GM19239 (cell line): ENCODE measurements around the gene CCDC148.
"Not testable (repeated sequence)": the region's sequence is repeated elsewhere in the genome, so short reads cannot be mapped to it uniquely, and the experiment has no call there.

Source experiments
- DNase-seq: peaks from one replicate; pipeline ENCODE4 v3.0.0; 2011; ENCODE audit warnings: low spot score; ENCODE audit not compliant: insufficient read length
- FAIRE-seq: peaks from 2 replicates; lab custom pipeline; 2011; peaks lifted over from hg19 to GRCh38; lab: Jason Lieb, UNC

CCDC148 gene

GRCh38 chr2:158312981-158313380 is 143.6 kb downstream of the CCDC148 start:
- FAIRE-seq (no peak), DNase-seq (no peak)

- not testable (repeated sequence) for FAIRE-seq, DNase-seq
Observed at GRCh38 chr2:158310407-158310806, 146.1 kb downstream of the CCDC148 start.

DNA sequence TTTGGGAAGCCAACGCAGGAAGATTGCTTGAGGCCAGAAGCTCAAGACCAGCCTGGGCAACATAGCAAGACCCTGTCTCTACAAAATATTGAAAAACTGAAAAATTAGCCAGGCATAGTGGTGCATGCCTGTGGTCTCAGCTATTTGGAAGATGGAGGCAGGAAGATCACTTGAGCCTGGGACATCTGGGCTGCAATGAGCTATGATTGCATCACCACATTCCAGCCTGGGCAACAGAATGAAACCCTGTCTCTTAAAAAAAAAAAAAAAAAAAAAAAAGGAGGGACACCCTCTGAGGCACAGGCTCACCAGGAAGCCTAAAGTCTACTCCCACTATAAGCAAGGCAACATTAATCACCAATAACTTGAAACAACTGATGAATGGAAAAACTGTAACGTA is 151.1 kb downstream of the CCDC148 start:
- no peak for FAIRE-seq
- DNase-seq: no peak

DNA sequence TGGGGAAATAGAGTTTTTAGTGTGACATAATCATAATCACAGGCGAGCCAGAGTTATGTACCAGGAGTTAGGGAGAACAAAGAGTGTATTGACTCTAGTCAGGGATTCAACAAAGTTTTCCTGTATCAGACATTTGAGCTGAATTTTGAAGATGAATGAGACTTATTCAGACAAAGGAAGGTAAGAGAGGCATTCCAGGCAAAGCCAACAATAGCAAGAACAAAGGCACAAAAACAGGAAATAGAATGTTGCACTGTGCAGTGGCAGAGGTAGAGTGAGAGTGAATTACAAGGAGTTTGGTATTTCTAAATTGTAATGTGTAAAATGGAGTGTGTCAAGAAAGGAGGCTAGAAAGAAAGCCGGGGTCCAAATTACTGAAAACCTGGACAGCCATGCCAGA is 156.2 kb downstream of the CCDC148 start:
- FAIRE-seq: no peak
- no peak for DNase-seq

- FAIRE-seq: no peak
- DNase-seq: no peak
Observed at GRCh38 chr2:158297606-158298005, 158.9 kb downstream of the CCDC148 start.

DNA sequence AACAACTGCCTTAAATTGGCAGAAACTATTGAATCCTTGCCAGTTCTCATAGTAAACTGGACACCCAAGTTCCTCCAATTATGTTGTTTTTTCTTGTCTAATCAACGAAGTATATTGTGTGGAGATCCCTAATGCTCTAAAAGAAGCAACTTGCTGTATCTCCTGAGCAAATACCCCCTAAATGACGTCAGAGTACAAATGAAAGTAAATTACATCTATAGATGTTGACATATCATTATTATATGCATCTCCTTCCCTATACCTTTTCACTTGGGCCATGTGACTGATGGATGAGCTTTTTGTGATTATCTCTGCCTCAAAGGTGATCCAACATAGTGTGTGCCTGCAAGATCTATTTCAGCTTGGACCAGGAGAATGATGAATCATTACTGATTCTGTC is 159.4 kb downstream of the CCDC148 start:
- DNase-seq (no peak), FAIRE-seq (no peak)

GRCh38 chr2:158293722-158294121 is 162.8 kb downstream of the CCDC148 start:
- FAIRE-seq (no peak), DNase-seq (no peak)

DNA sequence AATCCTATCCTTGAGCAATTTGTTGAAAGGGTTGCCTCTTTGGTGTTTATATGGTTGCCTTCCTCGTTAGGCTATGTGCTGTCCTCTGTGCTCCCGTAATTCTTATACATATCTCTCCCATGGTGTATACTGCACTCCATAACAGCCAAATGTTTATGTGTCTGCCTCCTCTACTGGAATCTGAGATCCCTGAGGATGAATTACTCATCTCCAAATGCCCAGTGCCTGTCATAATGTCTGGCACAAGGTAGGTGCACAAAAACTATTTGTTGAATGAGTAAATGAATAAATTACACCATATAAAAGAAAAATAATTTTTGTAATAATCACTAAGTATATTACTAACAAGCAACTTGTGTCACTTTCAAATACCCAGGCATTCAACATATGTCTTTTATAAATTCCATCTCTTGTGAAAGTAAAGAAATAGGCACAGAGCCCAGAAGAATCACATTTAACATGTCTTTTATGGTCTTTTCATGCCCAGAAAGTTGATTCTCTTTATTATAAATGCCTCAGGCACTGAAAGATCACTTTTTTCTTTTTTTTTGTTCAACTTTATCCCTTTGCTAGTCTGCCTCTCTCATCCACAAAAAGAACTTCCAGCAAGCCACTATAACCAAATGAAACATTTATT is 164.9 kb downstream of the CCDC148 start:
- DNase-seq (no peak), FAIRE-seq (no peak)

GRCh38 chr2:158290225-158290624 is 166.3 kb downstream of the CCDC148 start:
- DNase-seq: no peak
- no peak for FAIRE-seq

- DNase-seq (no peak), FAIRE-seq (no peak)
Observed at GRCh38 chr2:158276619-158277471, 179.7 kb downstream of the CCDC148 start.

- no peak for DNase-seq
- FAIRE-seq: no peak
Observed at GRCh38 chr2:158273791-158274190, 182.8 kb downstream of the CCDC148 start.

GRCh38 chr2:158270536-158270935 is 186.0 kb downstream of the CCDC148 start:
- DNase-seq (no peak), FAIRE-seq (no peak)

DNA sequence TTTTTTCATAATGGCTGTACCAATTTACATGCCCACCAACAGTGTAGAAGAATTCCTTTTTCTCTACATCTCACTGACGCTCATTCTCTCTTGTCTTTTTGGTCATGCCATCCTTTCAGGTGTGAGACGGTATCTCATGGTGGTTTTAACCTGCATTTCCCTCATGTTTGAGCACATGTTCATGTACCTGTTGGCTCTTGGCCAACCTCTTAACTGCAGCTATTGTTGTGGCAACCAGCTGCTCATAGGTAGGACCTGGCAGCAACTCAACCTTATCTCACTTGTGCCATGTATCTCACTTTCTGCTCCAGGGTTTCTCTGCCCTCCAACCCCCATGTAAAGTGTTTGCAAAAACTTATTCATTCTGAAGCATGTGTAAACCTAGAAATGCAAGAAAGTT is 187.4 kb downstream of the CCDC148 start:
- no peak for DNase-seq
- no peak for FAIRE-seq

- DNase-seq (no peak), FAIRE-seq (no peak)
Observed at GRCh38 chr2:158266111-158266510, 190.4 kb downstream of the CCDC148 start.

DNA sequence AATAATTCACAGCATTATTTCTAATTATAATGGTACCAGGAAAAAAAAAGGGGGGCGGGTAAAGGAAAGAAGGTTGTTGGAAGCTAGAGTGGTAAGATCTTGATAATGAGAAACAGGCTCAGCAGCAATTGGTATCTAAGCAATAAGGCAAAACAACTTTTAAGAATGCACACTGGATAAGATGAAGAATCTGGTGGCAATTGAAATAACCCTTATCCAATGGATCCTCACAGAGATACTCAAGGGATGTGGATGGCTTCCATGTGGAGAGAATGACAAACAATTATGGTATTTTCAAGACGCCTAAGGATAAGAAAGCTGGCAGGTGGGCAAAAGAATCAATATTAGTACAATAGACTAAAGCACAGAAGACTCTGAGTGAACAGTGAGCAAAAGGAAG is 201.3 kb downstream of the CCDC148 start:
- DNase-seq (no peak), FAIRE-seq (no peak)

DNA sequence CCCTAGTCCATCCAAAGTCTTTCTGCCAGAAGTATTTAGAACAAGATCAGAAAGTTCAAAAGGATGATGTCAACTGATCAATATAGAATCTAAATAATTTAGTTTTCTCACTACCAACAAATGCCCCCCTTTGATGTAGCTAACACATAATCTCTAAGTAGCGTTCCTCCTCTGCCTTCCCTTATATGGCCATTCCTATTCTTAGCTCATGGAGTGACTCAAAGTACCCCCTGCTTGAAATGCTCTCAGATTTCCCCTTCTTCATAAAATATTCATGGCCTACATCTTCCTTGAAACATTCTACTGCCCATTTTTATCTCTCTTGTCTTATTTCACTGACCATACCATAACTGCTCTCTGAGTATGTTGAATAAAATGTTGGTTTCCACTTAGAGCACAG is 203.4 kb downstream of the CCDC148 start:
- FAIRE-seq: no peak

GRCh38 chr2:158251356-158251755 is 205.2 kb downstream of the CCDC148 start:
- FAIRE-seq: no peak
- no peak for DNase-seq

More for the DNA sequence above, 203.4 kb downstream of the CCDC148 start:
- no peak for DNase-seq

DNA sequence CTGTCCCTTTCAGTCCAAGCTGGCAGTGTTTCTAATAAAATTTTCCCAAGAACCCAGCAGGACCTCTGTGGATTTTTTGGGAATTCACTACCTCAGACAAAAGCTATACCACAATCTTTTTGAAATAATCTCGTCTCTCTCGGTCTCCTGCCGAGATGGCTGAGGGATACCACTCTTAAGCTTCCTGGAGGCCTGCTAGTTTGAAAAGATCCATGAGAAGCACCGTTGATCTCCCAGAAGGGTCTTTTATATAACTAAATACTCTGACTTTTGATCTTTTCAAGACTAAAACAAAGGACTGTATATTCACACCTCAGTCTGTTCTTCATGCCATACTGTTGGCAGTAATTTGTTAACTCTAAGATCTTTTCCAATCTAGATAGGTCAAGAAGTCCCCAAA is 213.2 kb downstream of the CCDC148 start:
- no peak for DNase-seq
- no peak for FAIRE-seq

- DNase-seq: no peak
- no peak for FAIRE-seq
Observed at GRCh38 chr2:158242280-158242679, 214.3 kb downstream of the CCDC148 start.

DNA sequence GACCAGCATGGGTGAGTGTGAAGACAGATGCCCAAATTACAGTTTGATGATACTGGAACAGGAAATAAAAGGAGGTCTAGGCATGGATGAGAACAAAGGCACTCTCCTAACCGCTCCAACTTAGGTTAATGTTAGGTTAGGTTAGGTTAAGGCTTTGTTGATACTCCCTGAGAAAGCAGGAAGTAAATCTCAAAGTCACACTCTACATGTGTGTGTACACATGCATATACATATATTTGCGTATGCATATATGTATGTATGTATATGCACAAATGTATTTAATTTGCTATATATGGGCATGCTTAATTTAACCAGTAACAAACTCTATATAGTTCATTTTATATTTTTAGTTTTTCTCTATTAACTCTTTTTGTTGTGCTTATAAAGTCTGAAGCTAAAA is 215.6 kb downstream of the CCDC148 start:
- FAIRE-seq (no peak), DNase-seq (no peak)

DNA sequence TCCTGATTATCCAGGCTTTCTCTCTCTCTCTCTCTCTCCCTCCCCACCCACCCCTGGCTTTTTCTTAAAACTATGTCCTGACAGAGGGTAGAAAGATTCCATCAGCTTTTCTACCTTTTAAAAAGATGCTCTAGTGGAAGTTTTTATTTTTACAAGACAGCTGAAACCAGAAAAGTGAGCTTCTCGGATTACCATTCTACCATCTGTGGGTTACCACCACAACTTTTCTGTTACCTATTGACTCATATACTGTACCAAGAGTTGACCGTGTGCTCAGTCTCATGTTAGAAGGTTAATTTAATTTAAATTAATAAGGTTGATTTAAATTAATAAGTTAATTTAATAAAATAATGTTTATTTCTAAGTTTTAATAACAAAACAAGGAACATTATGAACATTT is 217.3 kb downstream of the CCDC148 start:
- DNase-seq (no peak), FAIRE-seq (no peak)

DNA sequence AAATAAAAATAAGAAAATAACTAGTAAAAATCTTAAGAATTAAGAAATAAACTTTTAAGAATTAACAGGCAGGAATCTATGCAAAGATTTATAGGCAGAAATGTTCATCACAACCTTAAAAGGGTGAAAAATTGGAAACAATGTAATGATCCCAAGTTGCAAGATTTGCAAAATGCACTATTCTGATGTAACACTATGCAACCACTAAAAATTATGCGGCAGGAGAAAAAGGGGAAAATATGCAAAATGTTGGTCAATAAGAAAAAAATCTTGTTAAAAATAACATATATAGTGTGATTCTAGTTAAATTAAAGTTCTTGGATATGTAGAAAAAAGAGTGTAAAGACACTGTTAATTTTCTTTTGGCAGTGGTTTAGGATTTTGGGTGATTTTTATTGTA is 222.1 kb downstream of the CCDC148 start:
- FAIRE-seq: no peak
- DNase-seq: no peak
